Mononuclear cell (primary cell): ENCODE data around the gene PISD. TPM values are rescaled to one million over a fixed set of nuclear protein-coding genes. Genes with fewer than 3 reads are reported as not detected.

ENCODE experiments used
- H3K27me3 ChIP-seq: 2 replicates; pipeline ENCODE4 v1.6.0; 2011; ENCODE audit warnings: low read length, control low read depth; ENCODE audit not compliant: insufficient read depth
- H3K4me1 ChIP-seq: 2 replicates; pipeline ENCODE4 v1.5.1; 2011; ENCODE audit warnings: mild to moderate bottlenecking, low read length, control low read depth; ENCODE audit not compliant: insufficient read depth
- H3K4me3 ChIP-seq: 2 replicates; pipeline ENCODE4 v1.5.1; 2011; ENCODE audit warnings: mild to moderate bottlenecking, low read length, moderate library complexity
- H3K9me3 ChIP-seq: 2 replicates; pipeline ENCODE4 v1.5.1; 2011; ENCODE audit warnings: low read depth, mild to moderate bottlenecking, control low read depth, low read length
- total RNA-seq: library from RNA; depleted of rRNA; stranded (reverse); fragments of >200 nt; gene quantifications from one replicate; pipeline ENCODE4 v1.2.3, GENCODE V29; 2012

PISD gene
- total RNA-seq, 1 donor, result 21.6 TPM

- Histone ChIP-seq H3K4me3 (no peak overlapping the region), H3K9me3 (no peaks in the 10 kb centered on the region), H3K4me1 (no peaks in the 10 kb centered on the region), H3K27me3 (no peaks in the 10 kb centered on the region)
Observed at GRCh38 chr22:31622980-31623379, 39.0 kb downstream of the PISD start.

GRCh38 chr22:31621507-31622124 is 40.4 kb downstream of the PISD start:
- Histone ChIP-seq H3K4me3 (no peak overlapping the region), H3K4me1 (peaks cover 5% of the 10 kb centered on the region), H3K27me3 (no peaks in the 10 kb centered on the region), H3K9me3 (no peaks in the 10 kb centered on the region)

DNA sequence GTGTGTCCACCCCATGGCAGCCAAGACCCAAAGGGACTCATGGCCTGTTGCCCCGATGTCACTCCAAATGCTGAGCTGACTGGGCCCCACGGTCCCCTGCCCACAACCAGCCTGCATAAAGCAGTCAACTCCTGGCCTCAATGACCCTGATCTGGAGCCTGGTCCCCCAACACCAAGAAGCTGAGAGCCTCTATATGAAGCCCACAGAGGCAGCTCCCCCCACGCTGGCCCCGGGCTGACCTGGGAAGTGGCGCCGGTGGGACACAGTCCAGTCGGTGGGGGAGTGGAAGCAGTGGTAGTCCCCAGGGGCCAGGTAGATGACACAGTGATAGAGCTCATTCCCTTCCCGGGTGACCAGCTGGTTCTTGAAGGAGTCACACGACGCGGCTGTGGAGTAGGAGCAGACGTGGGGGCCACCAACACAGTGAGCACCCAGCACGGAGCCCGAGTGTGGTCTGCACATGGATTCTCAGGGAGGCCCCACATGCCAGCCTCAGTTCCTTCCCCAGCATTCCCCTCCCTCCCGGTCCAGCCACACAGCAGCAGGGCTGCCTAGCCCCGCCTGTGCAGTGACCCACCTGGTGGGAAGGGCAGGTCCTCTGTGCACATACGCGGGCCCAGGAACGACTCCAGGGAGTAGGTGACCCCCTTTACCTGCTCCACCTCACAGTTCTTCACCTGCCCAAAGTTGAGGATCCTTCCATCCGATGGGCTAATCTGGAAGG is 41.1 kb downstream of the PISD start:
- Histone ChIP-seq H3K9me3 (no peaks in the 10 kb centered on the region), H3K4me3 (no peak overlapping the region), H3K27me3 (no peaks in the 10 kb centered on the region), H3K4me1 (peaks cover 12% of the 10 kb centered on the region)

- Histone ChIP-seq H3K27me3 (no peaks in the 10 kb centered on the region), H3K9me3 (no peaks in the 10 kb centered on the region), H3K4me1 (peaks cover 15% of the 10 kb centered on the region), H3K4me3 (no peak overlapping the region)
Observed at GRCh38 chr22:31619611-31620300, 42.3 kb downstream of the PISD start.

GRCh38 chr22:31618471-31619176 is 43.4 kb downstream of the PISD start:
- H3K9me3 ChIP-seq, result no peaks in the 10 kb centered on the region
- H3K27me3 ChIP-seq, result no peaks in the 10 kb centered on the region
- peaks cover 15% of the 10 kb centered on the region for H3K4me1 ChIP-seq
- no peak overlapping the region for H3K4me3 ChIP-seq

- H3K9me3 ChIP-seq, result no peaks in the 10 kb centered on the region
- H3K27me3 ChIP-seq, result no peaks in the 10 kb centered on the region
- H3K4me3 ChIP-seq, result no peak overlapping the region
- H3K4me1 ChIP-seq, result peaks cover 15% of the 10 kb centered on the region
Observed at GRCh38 chr22:31618057-31618456, 44.0 kb downstream of the PISD start.

GRCh38 chr22:31616315-31616980 is 45.6 kb downstream of the PISD start:
- Histone ChIP-seq H3K4me3 (no peak overlapping the region), H3K27me3 (no peaks in the 10 kb centered on the region), H3K4me1 (peaks cover 15% of the 10 kb centered on the region), H3K9me3 (no peaks in the 10 kb centered on the region)

DNA sequence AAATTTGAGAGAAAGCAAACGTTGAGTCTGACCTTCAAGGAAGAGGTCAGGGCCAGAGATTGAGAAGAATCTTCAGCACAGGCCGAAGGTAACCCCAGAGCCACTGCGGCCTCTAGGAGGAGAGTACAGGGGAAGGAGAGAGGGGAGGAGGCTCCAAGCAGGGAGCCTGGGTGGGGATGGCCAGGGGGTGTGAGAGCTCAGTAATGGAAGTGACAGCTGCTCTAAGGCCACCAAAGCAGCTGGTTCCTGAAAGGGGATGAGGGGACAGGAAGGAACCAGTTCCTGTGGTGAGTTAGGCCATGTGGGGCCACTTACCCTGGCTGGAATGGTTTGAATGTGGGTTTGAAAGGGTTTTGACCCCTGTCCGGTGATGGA is 46.1 kb downstream of the PISD start:
- Histone ChIP-seq H3K9me3 (no peaks in the 10 kb centered on the region), H3K4me1 (peaks cover 15% of the 10 kb centered on the region), H3K4me3 (no peak overlapping the region), H3K27me3 (no peaks in the 10 kb centered on the region)

- no peaks in the 10 kb centered on the region for H3K9me3 ChIP-seq
- peaks cover 15% of the 10 kb centered on the region for H3K4me1 ChIP-seq
- no peak overlapping the region for H3K4me3 ChIP-seq
- H3K27me3 ChIP-seq, result no peaks in the 10 kb centered on the region
Observed at GRCh38 chr22:31615491-31615860, 46.5 kb downstream of the PISD start.

GRCh38 chr22:31614781-31615490 is 47.1 kb downstream of the PISD start:
- Histone ChIP-seq H3K27me3 (no peaks in the 10 kb centered on the region), H3K9me3 (no peaks in the 10 kb centered on the region), H3K4me3 (no peak overlapping the region), H3K4me1 (peaks cover 15% of the 10 kb centered on the region)

GRCh38 chr22:31613904-31614296 is 48.1 kb downstream of the PISD start:
- Histone ChIP-seq H3K27me3 (no peaks in the 10 kb centered on the region), H3K4me3 (no peak overlapping the region), H3K9me3 (no peaks in the 10 kb centered on the region), H3K4me1 (peaks cover 15% of the 10 kb centered on the region)

DNA sequence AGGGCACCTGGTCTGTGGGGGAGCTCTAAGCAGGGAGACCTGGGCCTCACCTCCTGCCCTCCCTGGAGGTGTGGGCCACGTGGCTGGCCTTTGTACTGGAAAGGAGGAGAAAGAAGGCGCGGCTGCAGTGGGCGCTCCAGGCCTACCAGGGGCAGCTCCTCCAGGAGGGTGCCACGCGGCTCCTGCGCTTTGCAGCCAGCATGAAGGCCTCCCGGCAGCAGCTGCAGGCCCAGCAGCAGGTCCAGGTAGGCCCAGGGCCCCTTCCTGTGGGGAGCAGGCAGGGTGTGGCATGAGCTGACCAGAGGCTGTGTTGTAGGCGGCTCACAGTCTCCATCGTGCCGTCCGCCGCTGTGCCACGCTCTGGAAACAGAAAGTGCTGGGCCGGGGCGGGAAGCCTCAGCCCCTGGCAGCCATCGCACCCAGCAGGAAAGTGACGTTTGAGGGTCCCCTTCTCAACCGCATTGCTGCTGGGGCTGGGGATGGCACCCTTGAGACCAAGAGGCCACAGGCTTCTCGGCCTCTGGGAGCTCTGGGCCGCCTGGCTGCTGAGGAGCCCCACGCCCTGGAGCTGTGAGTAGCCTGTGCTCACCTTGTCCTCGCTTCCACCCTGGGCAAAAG is 48.6 kb downstream of the PISD start:
- peaks cover 15% of the 10 kb centered on the region for H3K4me1 ChIP-seq
- H3K9me3 ChIP-seq, result no peaks in the 10 kb centered on the region
- H3K27me3 ChIP-seq, result no peaks in the 10 kb centered on the region
- no peak overlapping the region for H3K4me3 ChIP-seq

DNA sequence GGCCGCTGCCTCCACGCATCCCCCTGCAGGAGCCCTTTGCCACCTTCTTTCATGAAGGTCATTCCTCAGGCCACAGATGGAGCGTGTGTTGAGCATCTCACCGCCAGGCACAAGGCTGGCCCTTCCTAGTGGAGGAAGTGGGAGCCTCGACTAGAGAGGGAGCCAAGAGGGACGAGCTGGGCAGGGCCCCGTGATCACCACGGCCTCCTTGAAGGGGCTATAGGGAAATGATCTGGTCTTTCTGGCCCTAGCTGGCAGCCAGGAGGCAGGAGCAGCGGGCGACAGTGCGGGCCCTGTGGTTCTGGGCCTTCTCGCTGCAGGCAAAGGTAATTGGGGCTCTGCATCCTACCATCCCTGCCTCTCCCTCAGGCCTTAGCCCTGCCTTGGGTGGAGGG is 49.1 kb downstream of the PISD start:
- Histone ChIP-seq H3K27me3 (no peaks in the 10 kb centered on the region), H3K4me3 (no peak overlapping the region), H3K9me3 (no peaks in the 10 kb centered on the region), H3K4me1 (peaks cover 15% of the 10 kb centered on the region)
